Smooth muscle cell (in vitro differentiated cells): ENCODE measurements around the gene ZNF548. TPM values are rescaled to one million over a fixed set of nuclear protein-coding genes. Genes with fewer than 3 reads are reported as not detected.

Experiments
- DNase-seq: peaks from one replicate; lab custom pipeline; 2025; ENCODE audit not compliant: unreplicated experiment; lab: John Stamatoyannopoulos, UW
- H2AFZ ChIP-seq: fragments of 200-600 bp; sonication (generic); 2 replicates; pipeline ENCODE4 v1.6.0; 2016; ENCODE audit warnings: antibody characterized with exemption, low read depth, mild to moderate bottlenecking
- H3F3A ChIP-seq: fragments of 200-600 bp; sonication (generic); 2 replicates; pipeline ENCODE4 v1.6.0; 2017; ENCODE audit warnings: antibody characterized with exemption, low read depth
- H3K27ac ChIP-seq: fragments of 200-600 bp; sonication (generic); 2 replicates; pipeline ENCODE4 v1.5.1; 2016; ENCODE audit warnings: low read depth, mild to moderate bottlenecking
- H3K27me3 ChIP-seq: fragments of 200-600 bp; sonication (generic); 2 replicates; pipeline ENCODE4 v1.6.1; 2016; ENCODE audit warnings: low read depth, mild to moderate bottlenecking
- H3K36me3 ChIP-seq: fragments of 200-600 bp; sonication (generic); 2 replicates; pipeline ENCODE4 v1.5.1; 2016; ENCODE audit warnings: low read depth
- H3K4me1 ChIP-seq: fragments of 200-600 bp; sonication (generic); 2 replicates; pipeline ENCODE4 v1.5.1; 2016; ENCODE audit warnings: low read depth
- H3K4me2 ChIP-seq: fragments of 200-600 bp; sonication (generic); 2 replicates; pipeline ENCODE4 v1.6.0; 2016; ENCODE audit warnings: mild to moderate bottlenecking
- H3K4me3 ChIP-seq: fragments of 200-600 bp; sonication (generic); 2 replicates; pipeline ENCODE4 v1.5.1; 2016; ENCODE audit warnings: mild to moderate bottlenecking
- H3K79me2 ChIP-seq: fragments of 200-600 bp; sonication (generic); 2 replicates; pipeline ENCODE4 v1.6.0; 2016; ENCODE audit warnings: low read depth, mild to moderate bottlenecking
- H3K9ac ChIP-seq: fragments of 200-600 bp; sonication (generic); 2 replicates; pipeline ENCODE4 v1.6.0; 2016; ENCODE audit warnings: low read depth
- H3K9me3 ChIP-seq: fragments of 200-600 bp; sonication (generic); replicated peaks from 2 replicates; pipeline ENCODE4 v1.5.1; 2016; ENCODE audit warnings: low read depth
- H4K20me1 ChIP-seq: fragments of 200-600 bp; sonication (generic); 2 replicates; pipeline ENCODE4 v1.6.0; 2016; ENCODE audit warnings: low read depth
- WGBS: methylation state at CpG from one replicate; pipeline ENCODE4 v1.1.7; 2016; ENCODE audit warnings: low lambda C conversion rate; 5-methylcytosine and 5-hydroxymethylcytosine counted together
- polyA plus RNA-seq: library from polyadenylated mRNA; unstranded; fragments of >200 nt; fragmentation: Nextera tagmentation; extraction: Ambion mirVana; gene quantifications from 2 replicates; pipeline ENCODE4 v1.2.1, GENCODE V29; 2016
- total RNA-seq: library from RNA; depleted of rRNA; stranded (reverse); fragments of >200 nt; gene quantifications from 2 replicates; pipeline ENCODE4 v1.2.3, GENCODE V29; 2014
- TF ChIP-seq, protein P1 (sequence below): fragments of 200-600 bp; sonication (generic); IDR thresholded peaks from 2 replicates; pipeline ENCODE4 v1.5.1; 2017; ENCODE audit warnings: borderline replicate concordance, mild to moderate bottlenecking, antibody characterized with exemption; ENCODE audit not compliant: insufficient read depth, poor library complexity, severe bottlenecking

ZNF548 gene
- total and polyA plus RNA-seq, 2 experiments from 2014 or later, result 13.1 to 27.3 TPM

DNA sequence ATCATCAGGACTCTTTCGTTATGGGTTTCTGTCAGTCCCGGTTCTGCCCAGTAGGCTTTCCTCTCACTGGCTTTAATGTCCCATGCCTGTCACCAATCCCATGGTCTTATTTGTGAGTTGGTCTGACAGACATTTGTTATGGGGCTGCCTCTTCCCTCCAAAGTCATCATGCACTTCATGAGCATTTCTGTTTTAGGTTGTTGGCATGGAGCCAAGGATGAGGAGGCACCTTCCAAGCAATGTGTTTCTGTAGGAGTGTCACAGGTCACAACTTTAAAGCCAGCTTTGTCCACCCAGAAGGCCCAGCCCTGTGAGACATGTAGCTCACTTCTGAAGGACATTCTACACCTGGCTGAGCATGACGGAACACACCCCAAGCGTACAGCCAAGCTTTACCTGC is 29.8 kb downstream of the ZNF548 start:
- 99% methylated on average over 4 of the region's 4 CpGs for WGBS
- Histone ChIP-seq H3K36me3 (peaks cover 14% of the 10 kb centered on the region), H2AFZ (no peak overlapping the region), H3K4me1 (no peaks in the 10 kb centered on the region), H3K4me2 (no peak overlapping the region), H3K27me3 (no peaks in the 10 kb centered on the region), H3F3A (no peaks in the 10 kb centered on the region), H3K9me3 (no peaks in the 10 kb centered on the region), H3K79me2 (peaks cover 16% of the 10 kb centered on the region), H3K27ac (no peak overlapping the region), H3K9ac (no peak overlapping the region), H3K4me3 (no peak overlapping the region), H4K20me1 (no peaks in the 10 kb centered on the region)
- DNase-seq, result no peak
- TF ChIP-seq, protein P1, sequence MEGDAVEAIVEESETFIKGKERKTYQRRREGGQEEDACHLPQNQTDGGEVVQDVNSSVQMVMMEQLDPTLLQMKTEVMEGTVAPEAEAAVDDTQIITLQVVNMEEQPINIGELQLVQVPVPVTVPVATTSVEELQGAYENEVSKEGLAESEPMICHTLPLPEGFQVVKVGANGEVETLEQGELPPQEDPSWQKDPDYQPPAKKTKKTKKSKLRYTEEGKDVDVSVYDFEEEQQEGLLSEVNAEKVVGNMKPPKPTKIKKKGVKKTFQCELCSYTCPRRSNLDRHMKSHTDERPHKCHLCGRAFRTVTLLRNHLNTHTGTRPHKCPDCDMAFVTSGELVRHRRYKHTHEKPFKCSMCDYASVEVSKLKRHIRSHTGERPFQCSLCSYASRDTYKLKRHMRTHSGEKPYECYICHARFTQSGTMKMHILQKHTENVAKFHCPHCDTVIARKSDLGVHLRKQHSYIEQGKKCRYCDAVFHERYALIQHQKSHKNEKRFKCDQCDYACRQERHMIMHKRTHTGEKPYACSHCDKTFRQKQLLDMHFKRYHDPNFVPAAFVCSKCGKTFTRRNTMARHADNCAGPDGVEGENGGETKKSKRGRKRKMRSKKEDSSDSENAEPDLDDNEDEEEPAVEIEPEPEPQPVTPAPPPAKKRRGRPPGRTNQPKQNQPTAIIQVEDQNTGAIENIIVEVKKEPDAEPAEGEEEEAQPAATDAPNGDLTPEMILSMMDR, result no peak

DNA sequence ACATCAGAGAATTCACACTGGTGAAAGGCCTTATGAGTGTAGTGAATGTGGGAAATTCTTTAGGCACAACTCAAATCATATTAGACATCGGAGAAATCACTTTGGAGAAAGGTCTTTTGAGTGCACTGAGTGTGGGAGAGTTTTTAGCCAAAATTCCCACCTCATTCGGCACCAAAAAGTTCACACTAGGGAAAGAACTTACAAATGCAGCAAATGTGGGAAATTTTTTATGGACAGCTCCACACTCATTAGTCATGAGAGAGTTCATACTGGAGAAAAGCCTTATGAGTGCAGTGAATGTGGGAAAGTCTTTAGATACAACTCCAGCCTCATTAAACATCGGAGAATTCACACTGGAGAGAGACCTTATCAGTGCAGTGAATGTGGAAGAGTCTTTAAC is 31.4 kb downstream of the ZNF548 start:
- Histone ChIP-seq H3K36me3 (peaks cover 14% of the 10 kb centered on the region), H3K4me2 (no peak overlapping the region), H3K27me3 (no peaks in the 10 kb centered on the region), H3K9ac (no peak overlapping the region), H3K27ac (no peak overlapping the region), H3F3A (no peaks in the 10 kb centered on the region), H3K9me3 (no peaks in the 10 kb centered on the region), H4K20me1 (no peaks in the 10 kb centered on the region), H3K79me2 (peaks cover 3% of the 10 kb centered on the region), H3K4me1 (no peaks in the 10 kb centered on the region), H2AFZ (no peak overlapping the region), H3K4me3 (no peak overlapping the region)
- TF ChIP-seq, protein P1, result no peak
- no peak for DNase-seq
- 100% methylated on average over 3 of the region's 3 CpGs for WGBS

DNA sequence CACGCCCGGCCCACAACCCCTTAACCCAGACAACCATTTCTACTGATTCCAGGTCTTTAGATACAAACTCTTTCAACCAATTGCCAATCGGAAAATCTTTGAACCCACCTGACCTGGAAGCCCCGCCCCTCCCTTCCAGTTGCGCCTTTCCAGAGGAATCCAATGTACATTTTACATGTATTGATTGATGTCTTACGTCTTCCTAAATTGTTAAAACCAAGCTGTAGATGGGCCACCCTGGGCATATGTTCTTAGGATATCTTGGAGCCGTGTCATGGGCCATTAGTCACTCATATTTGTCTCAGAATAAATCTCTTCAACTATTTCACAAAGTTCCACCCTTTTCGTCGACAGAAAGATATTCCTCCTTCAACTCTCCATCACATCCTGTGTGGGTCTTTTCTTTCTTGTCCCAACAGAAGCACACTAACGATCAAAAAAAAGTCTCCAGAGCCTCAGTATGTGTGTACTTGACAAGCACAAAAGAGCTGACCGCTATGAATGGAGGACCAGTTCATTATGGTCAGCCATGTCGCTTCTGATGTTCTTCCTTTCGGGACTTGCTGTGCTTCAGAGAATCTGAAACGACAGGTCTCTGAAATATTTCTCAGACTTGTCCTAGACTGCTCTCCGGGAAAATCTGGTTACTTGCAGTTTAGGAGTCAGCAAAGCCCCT is 44.9 kb downstream of the ZNF548 start:
- Histone ChIP-seq H3K4me1 (peaks cover 8% of the 10 kb centered on the region), H3K36me3 (no peaks in the 10 kb centered on the region), H3K4me3 (peak overlapping the region; percentile 64), H3F3A (no peaks in the 10 kb centered on the region), H3K9me3 (no peaks in the 10 kb centered on the region), H3K79me2 (peaks cover 41% of the 10 kb centered on the region), H4K20me1 (no peaks in the 10 kb centered on the region), H3K4me2 (peak overlapping the region; percentile 85), H3K27ac (peak overlapping the region; percentile 70), H2AFZ (peak overlapping the region; percentile 79), H3K27me3 (no peaks in the 10 kb centered on the region), H3K9ac (peak overlapping the region; percentile 42)
- WGBS, result 39% methylated on average over 15 of the region's 15 CpGs
- no peak for DNase-seq
- TF ChIP-seq, protein P1, result no peak
